K562 (cell line): ENCODE results near the gene FUT8.

Experiments used
- BDP1 ChIP-seq: IDR thresholded peaks from 3 replicates; pipeline ENCODE4 v1.6.1; 2011; ENCODE audit not compliant: insufficient read length, insufficient read depth
- EGR1 ChIP-seq: fragments of 450-650 bp; conservative IDR thresholded peaks from 2 replicates; pipeline ENCODE4 v1.6.1; 2017; ENCODE audit warnings: mild to moderate bottlenecking
- FOXM1 ChIP-seq, 2 experiments: fragments of 450-650 bp in 1 of 2; sonication (generic) in 1 of 2; formaldehyde crosslinking in 1 of 2; IDR thresholded peaks; 2 replicates each; pipeline versions ENCODE4 v1.6.1 to v1.9.0; 2017 to 2022; ENCODE audit warnings: low read depth in 2 of 2, mild to moderate bottlenecking in 2 of 2, missing genetic modification reagents in 1 of 2, moderate library complexity in 1 of 2
- RFX5 ChIP-seq: IDR thresholded peaks from 2 replicates; pipeline ENCODE4 v1.6.1; 2011; ENCODE audit warnings: low read depth, mild to moderate bottlenecking, improper control_type of control experiment, low read length
- SREBF2 ChIP-seq: sonication (generic); formaldehyde crosslinking; IDR thresholded peaks from 2 replicates; pipeline ENCODE4 v1.4.0; 2020; ENCODE audit warnings: mild to moderate bottlenecking, missing genetic modification reagents
- YBX1 ChIP-seq: fragments of 450-650 bp; IDR thresholded peaks from 2 replicates; pipeline ENCODE4 v1.7.1; 2016; ENCODE audit warnings: mild to moderate bottlenecking
- ZNF274 ChIP-seq: IDR thresholded peaks from 2 replicates; pipeline ENCODE4 v1.6.1; 2011; ENCODE audit warnings: low read depth, mild to moderate bottlenecking, low read length, moderate library complexity, borderline replicate concordance
- TF ChIP-seq, protein P1 (sequence below), 3 experiments: IDR thresholded peaks in 2 of 3; conservative IDR thresholded peaks in 1 of 3; 2 replicates each; pipeline ENCODE4 v1.5.1; 2011 to 2012; ENCODE audit warnings: low read length in 3 of 3, mild to moderate bottlenecking in 3 of 3, control low read depth in 2 of 3, improper control_type of control experiment in 1 of 3, inconsistent platforms in 1 of 3, low read depth in 1 of 3, mixed read lengths in 1 of 3, moderate library complexity in 1 of 3; ENCODE audit not compliant: insufficient read depth in 2 of 3

DNA sequence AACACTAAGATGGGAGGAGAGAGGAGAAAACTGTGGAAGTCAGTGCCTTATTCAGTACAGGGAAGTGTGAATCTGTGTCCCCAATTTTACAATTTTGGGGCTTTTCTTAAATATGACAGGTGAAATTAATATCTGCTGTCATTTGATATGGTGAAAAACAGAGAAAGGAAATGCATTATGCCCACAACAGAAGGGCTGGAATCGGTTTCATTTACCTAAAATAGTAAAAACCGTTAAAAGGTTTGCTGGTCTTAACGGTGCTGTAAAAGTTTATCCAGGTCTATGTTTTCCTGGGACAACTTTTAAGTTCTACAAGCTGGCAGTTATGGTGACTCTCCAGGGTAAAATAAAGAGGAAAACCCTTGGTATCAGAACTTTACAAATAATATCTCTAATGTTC, 310.8 kb downstream of the FUT8 start:
- TF ChIP-seq, protein P1, sequence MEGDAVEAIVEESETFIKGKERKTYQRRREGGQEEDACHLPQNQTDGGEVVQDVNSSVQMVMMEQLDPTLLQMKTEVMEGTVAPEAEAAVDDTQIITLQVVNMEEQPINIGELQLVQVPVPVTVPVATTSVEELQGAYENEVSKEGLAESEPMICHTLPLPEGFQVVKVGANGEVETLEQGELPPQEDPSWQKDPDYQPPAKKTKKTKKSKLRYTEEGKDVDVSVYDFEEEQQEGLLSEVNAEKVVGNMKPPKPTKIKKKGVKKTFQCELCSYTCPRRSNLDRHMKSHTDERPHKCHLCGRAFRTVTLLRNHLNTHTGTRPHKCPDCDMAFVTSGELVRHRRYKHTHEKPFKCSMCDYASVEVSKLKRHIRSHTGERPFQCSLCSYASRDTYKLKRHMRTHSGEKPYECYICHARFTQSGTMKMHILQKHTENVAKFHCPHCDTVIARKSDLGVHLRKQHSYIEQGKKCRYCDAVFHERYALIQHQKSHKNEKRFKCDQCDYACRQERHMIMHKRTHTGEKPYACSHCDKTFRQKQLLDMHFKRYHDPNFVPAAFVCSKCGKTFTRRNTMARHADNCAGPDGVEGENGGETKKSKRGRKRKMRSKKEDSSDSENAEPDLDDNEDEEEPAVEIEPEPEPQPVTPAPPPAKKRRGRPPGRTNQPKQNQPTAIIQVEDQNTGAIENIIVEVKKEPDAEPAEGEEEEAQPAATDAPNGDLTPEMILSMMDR (IDR thresholded peaks at IDR 0.05 in 2 of 3, conservative IDR thresholded peaks at IDR 0.05 in 1 of 3; ENCODE audit: insufficient read depth in 2 of 3, low read depth in 1 of 3, low read length in 3 of 3), result no peak
- TF ChIP-seq BDP1 (no peak), YBX1 (no peak), FOXM1 (IDR thresholded peaks at IDR 0.05; ENCODE audit: low read depth) (no peak), FOXM1 (CRISPR knock-in tag; IDR thresholded peaks at IDR 0.05; ENCODE audit: low read depth) (no peak), EGR1 (no peak), SREBF2 (CRISPR knock-in tag) (no peak), RFX5 (no peak), ZNF274 (no peak)
